ENCODE results near the gene ABCC11. TPM values are rescaled to one million over a fixed set of nuclear protein-coding genes. Genes with fewer than 3 reads are reported as not detected.

Gene ABCC11
- total and polyA plus RNA-seq, 2 of the 13 experiments (the other 11 are each of a cell fraction or from before 2014, with no cell fraction given), result 1.0 to 1.4 TPM

GRCh38 chr16:48274476-48274875 lies 27.1 kb upstream of the ABCC11 start:
- no peak overlapping the region for H3K9ac ChIP-seq (ENCODE audit: insufficient read depth, low read depth, low read length)
- no TSS peak for BruUV-seq (replicated peaks)
- H3K36me3 ChIP-seq (replicated peaks in 1 of 2; ENCODE audit: control insufficient read depth in 1 of 2, insufficient read depth in 2 of 2, low read length in 2 of 2), result peaks cover 5 to 68% of the 10 kb centered on the region in 2 experiments
- TF ChIP-seq ZNF567 (CRISPR knock-in tag; IDR thresholded peaks at IDR 0.05; ENCODE audit: borderline replicate concordance), result no peak
- no peak for TF ChIP-seq ZFP36 (IDR thresholded peaks at IDR 0.05; ENCODE audit: borderline replicate concordance, low read depth, low read length, partially characterized antibody)
- TF ChIP-seq MIER2 (CRISPR knock-in tag; IDR thresholded peaks at IDR 0.05), result no peak
- no peak overlapping the region for H2AFZ ChIP-seq (ENCODE audit: low read length)
- no peak overlapping the region for H3K4me3 ChIP-seq (replicated peaks in 1 of 3; ENCODE audit: insufficient read depth in 1 of 3, low read depth in 2 of 3, low read length in 3 of 3)
- FAIRE-seq (no peak), ATAC-seq (no peak), DNase-seq (ENCODE audit: low spot score) (no peak)
- H3K4me2 ChIP-seq (ENCODE audit: low read depth, low read length), result no peak overlapping the region
- no peaks in the 10 kb centered on the region for H4K20me1 ChIP-seq (ENCODE audit: insufficient read depth, low read length)
- H3K4me1 ChIP-seq (ENCODE audit: insufficient read depth, low read length), result no peaks in the 10 kb centered on the region; the same call in 1 of the 2 replicates
- CTCF ChIA-PET (ENCODE audit: low intra/inter-chr PET ratio, low total read pairs), result no interaction called here
- POLR2A ChIA-PET, result no interaction called here
- no peak overlapping the region for H3K27ac ChIP-seq (ENCODE audit: extremely low read length, insufficient read depth, low read length)
- 98% methylated on average over 1 of the region's 1 CpG for WGBS (ENCODE audit: low lambda C conversion rate)
- H3K79me2 ChIP-seq (ENCODE audit: insufficient read depth, low read length), result no peaks in the 10 kb centered on the region
- H3K27me3 ChIP-seq (ENCODE audit: control insufficient read depth in 1 of 2, insufficient read depth in 2 of 2, low read length in 2 of 2), result no peaks in the 10 kb centered on the region
- in situ Hi-C loops (cut with HindIII; ENCODE audit: extremely low pct_ligation_motif_present, low pct_unique_long_range_greater_than_20kb) (no loop called here), intact Hi-C loops (cut with micrococcal nuclease; ENCODE audit: unreplicated experiment) (no loop called here)
- H3K9me3 ChIP-seq (ENCODE audit: low read length), result no peaks in the 10 kb centered on the region

- ATAC-seq (no peak), FAIRE-seq (no peak)
- peaks cover 3 to 57% of the 10 kb centered on the region in 2 experiments; a peak in 3 of 5 replicates for H3K36me3 ChIP-seq (replicated peaks in 1 of 2; ENCODE audit: control insufficient read depth in 1 of 2, insufficient read depth in 2 of 2, low read length in 2 of 2)
Measured at GRCh38 chr16:48272837-48273421, 25.6 kb upstream of the ABCC11 start.

More at GRCh38 chr16:48272837-48273421, 25.6 kb upstream of the ABCC11 start:
- H4K20me1 ChIP-seq (ENCODE audit: insufficient read depth, low read length), result no peaks in the 10 kb centered on the region
- CTCF ChIA-PET (ENCODE audit: low intra/inter-chr PET ratio, low total read pairs), result no interaction called here
- POLR2A ChIA-PET, result no interaction called here
- H3K27me3 ChIP-seq (ENCODE audit: control insufficient read depth in 1 of 2, insufficient read depth in 2 of 2, low read length in 2 of 2), result no peaks in the 10 kb centered on the region
- H3K9ac ChIP-seq (ENCODE audit: insufficient read depth, low read depth, low read length), result no peak overlapping the region
- H3K27ac ChIP-seq (ENCODE audit: extremely low read length, insufficient read depth, low read length), result no peak overlapping the region
- H3K4me1 ChIP-seq (ENCODE audit: insufficient read depth, low read length), result no peaks in the 10 kb centered on the region; the same call in 1 of the 2 replicates
- intact Hi-C loops (cut with micrococcal nuclease; ENCODE audit: unreplicated experiment), result no loop called here
- H2AFZ ChIP-seq (ENCODE audit: low read length), result no peak overlapping the region
- no peak for DNase-seq (ENCODE audit: low spot score)
- in situ Hi-C loops (cut with HindIII; ENCODE audit: extremely low pct_ligation_motif_present, low pct_unique_long_range_greater_than_20kb), result no loop called here
- no peak overlapping the region for H3K4me3 ChIP-seq (replicated peaks in 1 of 3; ENCODE audit: insufficient read depth in 1 of 3, low read depth in 2 of 3, low read length in 3 of 3)
- TF ChIP-seq ZNF773 (CRISPR knock-in tag; IDR thresholded peaks at IDR 0.05; ENCODE audit: borderline replicate concordance) (no peak), ZNF160 (CRISPR knock-in tag; IDR thresholded peaks at IDR 0.05) (no peak), CHD2 (IDR thresholded peaks at IDR 0.05; ENCODE audit: low read depth, low read length) (no peak), ZNF543 (CRISPR knock-in tag; IDR thresholded peaks at IDR 0.05) (no peak)
- TF ChIP-seq, protein P1, sequence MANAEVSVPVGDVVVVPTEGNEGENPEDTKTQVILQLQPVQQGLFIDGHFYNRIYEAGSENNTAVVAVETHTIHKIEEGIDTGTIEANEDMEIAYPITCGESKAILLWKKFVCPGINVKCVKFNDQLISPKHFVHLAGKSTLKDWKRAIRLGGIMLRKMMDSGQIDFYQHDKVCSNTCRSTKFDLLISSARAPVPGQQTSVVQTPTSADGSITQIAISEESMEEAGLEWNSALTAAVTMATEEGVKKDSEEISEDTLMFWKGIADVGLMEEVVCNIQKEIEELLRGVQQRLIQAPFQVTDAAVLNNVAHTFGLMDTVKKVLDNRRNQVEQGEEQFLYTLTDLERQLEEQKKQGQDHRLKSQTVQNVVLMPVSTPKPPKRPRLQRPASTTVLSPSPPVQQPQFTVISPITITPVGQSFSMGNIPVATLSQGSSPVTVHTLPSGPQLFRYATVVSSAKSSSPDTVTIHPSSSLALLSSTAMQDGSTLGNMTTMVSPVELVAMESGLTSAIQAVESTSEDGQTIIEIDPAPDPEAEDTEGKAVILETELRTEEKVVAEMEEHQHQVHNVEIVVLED (CRISPR knock-in tag; IDR thresholded peaks at IDR 0.05; ENCODE audit: borderline replicate concordance), result no peak
- no peaks in the 10 kb centered on the region for H3K9me3 ChIP-seq (ENCODE audit: low read length)
- no peaks in the 10 kb centered on the region for H3K79me2 ChIP-seq (ENCODE audit: insufficient read depth, low read length)
- no peak overlapping the region for H3K4me2 ChIP-seq (ENCODE audit: low read depth, low read length)
- TSS peak; percentile 13 for BruUV-seq (replicated peaks)
- WGBS (ENCODE audit: low lambda C conversion rate), result 97% methylated on average over 8 of the region's 8 CpGs

All from HepG2 (cell line).